H9 (cell line): Measurements from ENCODE around the gene PNPLA6. TPM values are rescaled to one million over a fixed set of nuclear protein-coding genes. Genes with fewer than 3 reads are reported as not detected.

ENCODE experiments used
- DNase-seq: peaks from one replicate; pipeline ENCODE4 v3.0.0-alpha.2; 2017
- H2AFZ ChIP-seq: one replicate; pipeline ENCODE4 v1.6.1; 2013; ENCODE audit warnings: mild to moderate bottlenecking, low read length, control low read depth, moderate library complexity
- H2AK5ac ChIP-seq: 2 replicates; pipeline ENCODE4 v1.6.1; 2013; ENCODE audit warnings: low read length, control low read depth, mixed read lengths; ENCODE audit not compliant: insufficient read length
- H2BK120ac ChIP-seq: one replicate; pipeline ENCODE4 v1.6.1; 2013; ENCODE audit warnings: low read depth, mild to moderate bottlenecking, low read length, control low read depth, inconsistent platforms; ENCODE audit not compliant: poor library complexity, severe bottlenecking
- H2BK12ac ChIP-seq: 2 replicates; pipeline ENCODE4 v1.6.1; 2013; ENCODE audit warnings: low read length, control low read depth, mixed read lengths, low read depth; ENCODE audit not compliant: insufficient read length
- H2BK15ac ChIP-seq: 2 replicates; pipeline ENCODE4 v1.6.1; 2013; ENCODE audit warnings: low read depth, low read length, control low read depth
- H2BK20ac ChIP-seq: one replicate; pipeline ENCODE4 v1.6.1; 2013; ENCODE audit warnings: low read depth, mild to moderate bottlenecking, low read length, control low read depth, inconsistent platforms; ENCODE audit not compliant: poor library complexity, severe bottlenecking
- H2BK5ac ChIP-seq: 2 replicates; pipeline ENCODE4 v1.6.1; 2013; ENCODE audit warnings: low read length, control low read depth, mixed read lengths; ENCODE audit not compliant: insufficient read length
- H3K14ac ChIP-seq: 2 replicates; pipeline ENCODE4 v1.6.1; 2013; ENCODE audit warnings: low read length, control low read depth; ENCODE audit not compliant: insufficient read depth
- H3K18ac ChIP-seq: 2 replicates; pipeline ENCODE4 v1.6.1; 2013; ENCODE audit warnings: low read depth, mild to moderate bottlenecking, mixed read lengths, low read length, control low read depth; ENCODE audit not compliant: insufficient read length
- H3K23ac ChIP-seq: 2 replicates; pipeline ENCODE4 v1.6.1; 2013; ENCODE audit warnings: low read length, control low read depth, mixed read lengths, low read depth; ENCODE audit not compliant: insufficient read length
- H3K23me2 ChIP-seq: 2 replicates; pipeline ENCODE4 v1.6.1; 2013; ENCODE audit warnings: low read depth, mild to moderate bottlenecking, mixed read lengths, low read length, control low read depth; ENCODE audit not compliant: insufficient read length, poor library complexity, severe bottlenecking
- H3K27ac ChIP-seq: 2 replicates; pipeline ENCODE4 v1.5.1; 2013; ENCODE audit warnings: low read length, control low read depth, mixed read lengths, low read depth; ENCODE audit not compliant: insufficient read length
- H3K27me3 ChIP-seq: 2 replicates; pipeline ENCODE4 v1.6.1; 2013; ENCODE audit warnings: low read length, control low read depth, inconsistent platforms; ENCODE audit not compliant: insufficient read depth
- H3K4ac ChIP-seq: 2 replicates; pipeline ENCODE4 v1.6.1; 2013; ENCODE audit warnings: low read depth, mild to moderate bottlenecking, control low read depth, inconsistent platforms, low read length, moderate library complexity
- H3K4me1 ChIP-seq: 2 replicates; pipeline ENCODE4 v1.6.1; 2013; ENCODE audit warnings: low read length, control low read depth, inconsistent platforms; ENCODE audit not compliant: insufficient read depth
- H3K4me2 ChIP-seq: 2 replicates; pipeline ENCODE4 v1.6.1; 2013; ENCODE audit warnings: low read length, control low read depth, mixed read lengths; ENCODE audit not compliant: insufficient read length, insufficient read depth
- H3K56ac ChIP-seq: 2 replicates; pipeline ENCODE4 v1.6.1; 2013; ENCODE audit warnings: low read depth, mild to moderate bottlenecking, mixed read lengths, low read length, control low read depth; ENCODE audit not compliant: insufficient read length
- H3K79me1 ChIP-seq: 2 replicates; pipeline ENCODE4 v1.6.1; 2013; ENCODE audit warnings: low read depth, mild to moderate bottlenecking, moderate library complexity, low read length, control low read depth, inconsistent platforms; ENCODE audit not compliant: insufficient read depth, poor library complexity, severe bottlenecking
- H3K79me2 ChIP-seq: 2 replicates; pipeline ENCODE4 v1.6.1; 2013; ENCODE audit warnings: low read length, control low read depth, inconsistent platforms; ENCODE audit not compliant: insufficient read depth
- H3K9ac ChIP-seq: 2 replicates; pipeline ENCODE4 v1.6.1; 2013; ENCODE audit warnings: low read length, control low read depth, mixed read lengths; ENCODE audit not compliant: insufficient read length; ENCODE audit errors: extremely low read depth
- H3K9me3 ChIP-seq: one replicate; pipeline ENCODE4 v1.6.1; 2013; ENCODE audit warnings: low read depth, low read length, inconsistent platforms; ENCODE audit not compliant: control insufficient read depth
- H3T11ph ChIP-seq: one replicate; pipeline ENCODE4 v1.6.1; 2013; ENCODE audit warnings: mild to moderate bottlenecking, low read length, control low read depth, inconsistent platforms
- H4K20me1 ChIP-seq: one replicate; pipeline ENCODE4 v1.6.1; 2013; ENCODE audit not compliant: control insufficient read depth, insufficient read length, insufficient read depth
- H4K5ac ChIP-seq: 2 replicates; pipeline ENCODE4 v1.6.1; 2013; ENCODE audit warnings: low read depth, mild to moderate bottlenecking, mixed read lengths, low read length, control low read depth; ENCODE audit not compliant: insufficient read length
- H4K8ac ChIP-seq: replicated peaks from 2 replicates; pipeline ENCODE4 v1.6.1; 2013; ENCODE audit warnings: low read length, control low read depth, mixed read lengths, low read depth; ENCODE audit not compliant: insufficient read length
- H4K91ac ChIP-seq: 2 replicates; pipeline ENCODE4 v1.6.1; 2013; ENCODE audit warnings: low read depth, mild to moderate bottlenecking, moderate library complexity, mixed read lengths, low read length, control low read depth; ENCODE audit not compliant: insufficient read length
- H3K27ac Mint-ChIP-seq, 3 experiments: 2 replicates in 2 of 3; 3 replicates in 1 of 3; pipeline ENCODE4 v1.8.0; 2020 to 2021; ENCODE audit warnings: mixed read lengths in 3 of 3, mild to moderate bottlenecking in 1 of 3, moderate library complexity in 1 of 3
- H3K27me3 Mint-ChIP-seq: 2 replicates; pipeline ENCODE4 v1.8.0; 2021; ENCODE audit warnings: low read depth, mild to moderate bottlenecking, moderate library complexity, mixed read lengths
- H3K36me3 Mint-ChIP-seq, 3 experiments: 2 replicates in 2 of 3; 3 replicates in 1 of 3; pipeline ENCODE4 v1.8.0; 2020 to 2021; ENCODE audit warnings: low read depth in 3 of 3, mixed read lengths in 3 of 3; ENCODE audit not compliant: insufficient read depth in 1 of 3
- H3K4me1 Mint-ChIP-seq, 2 experiments: 2 replicates each; pipeline ENCODE4 v1.8.0; 2020; ENCODE audit warnings: mixed read lengths in 2 of 2
- H3K4me3 Mint-ChIP-seq, 2 experiments: 2 replicates in 1 of 2; 3 replicates in 1 of 2; pipeline ENCODE4 v1.8.0; 2020 to 2021; ENCODE audit warnings: mild to moderate bottlenecking in 2 of 2, mixed read lengths in 2 of 2, moderate library complexity in 1 of 2
- H3K9me3 Mint-ChIP-seq, 2 experiments: 2 replicates in 1 of 2; 3 replicates in 1 of 2; pipeline ENCODE4 v1.8.0; 2020; ENCODE audit warnings: mild to moderate bottlenecking in 2 of 2, mixed read lengths in 2 of 2, moderate library complexity in 1 of 2
- CTCF ChIP-seq: fragments of 200-600 bp; sonication (generic); conservative IDR thresholded peaks from 3 replicates; pipeline ENCODE4 v1.8.0; 2021; ENCODE audit warnings: antibody characterized with exemption, mild to moderate bottlenecking
- WGBS: extraction: QIAGEN DNeasy Blood & Tissue Kit; methylation state at CpG from one replicate; pipeline ENCODE4 v1.1.7; 2013; ENCODE audit warnings: missing lambda C conversion rate, low lambda C conversion rate, mixed read lengths; ENCODE audit not compliant: insufficient read length; ENCODE audit errors: extremely low coverage; 5-methylcytosine and 5-hydroxymethylcytosine counted together
- total RNA-seq: library from RNA; stranded (reverse); gene quantifications from 2 replicates; pipeline ENCODE4 v1.2.1, GENCODE V29; 2021

PNPLA6 gene
- total RNA-seq, 1 experiment from 2014 or later = 130 TPM

- no peaks in the 10 kb centered on the region for H3K27me3 ChIP-seq
- H4K91ac ChIP-seq = no peak overlapping the region
- H4K20me1 ChIP-seq = no peaks in the 10 kb centered on the region
- no peak overlapping the region for H2BK120ac ChIP-seq
- no peaks in the 10 kb centered on the region; a peak in 1 of 5 replicates for H3K9me3 Mint-ChIP-seq
- H2BK5ac ChIP-seq = no peak overlapping the region
- no peak overlapping the region for H2BK15ac ChIP-seq
- no peak overlapping the region for H3K18ac ChIP-seq
- no peak overlapping the region for H3K9ac ChIP-seq
- H4K5ac ChIP-seq = no peak overlapping the region
- no peak overlapping the region for H4K8ac ChIP-seq
- no peak overlapping the region for H3K4ac ChIP-seq
- no peaks in the 10 kb centered on the region for H3K27me3 Mint-ChIP-seq
- H2BK12ac ChIP-seq = no peak overlapping the region
- H3K27ac Mint-ChIP-seq = no peak overlapping the region
- H3K4me2 ChIP-seq = no peak overlapping the region
- H2BK20ac ChIP-seq = no peak overlapping the region
- no peak for DNase-seq
- no peak overlapping the region; the same call in 1 of the 2 replicates for H3K14ac ChIP-seq
- no peak overlapping the region for H3K4me3 Mint-ChIP-seq
- no peak overlapping the region for H2AFZ ChIP-seq
- H2AK5ac ChIP-seq = no peak overlapping the region
- no peak overlapping the region for H3K23ac ChIP-seq
- H3K23me2 ChIP-seq = no peaks in the 10 kb centered on the region
- no peak for TF ChIP-seq CTCF
- WGBS = no CpG with 5 or more reads among the region's 54 CpGs
- H3K4me1 Mint-ChIP-seq = peaks cover 0 to 2% of the 10 kb centered on the region in 2 experiments; a peak in 1 of 4 replicates
- H3K9me3 ChIP-seq = no peaks in the 10 kb centered on the region
- H3T11ph ChIP-seq = no peak overlapping the region
- peaks cover 2% of the 10 kb centered on the region; the same call in 1 of the 2 replicates for H3K4me1 ChIP-seq
- H3K56ac ChIP-seq = no peak overlapping the region
- H3K79me2 ChIP-seq = no peaks in the 10 kb centered on the region
- H3K79me1 ChIP-seq = no peaks in the 10 kb centered on the region
- H3K27ac ChIP-seq = no peak overlapping the region
- peaks cover 20 to 58% (median 36%) of the 10 kb centered on the region in 3 experiments; a peak in 6 of 7 replicates for H3K36me3 Mint-ChIP-seq
Observed at GRCh38 chr19:7556696-7557315, 21.3 kb downstream of the PNPLA6 start.
